Panc1 (cell line): Measurements from ENCODE around the gene ZFAND3.

Experiments
- POLR2AphosphoS5 ChIP-seq: IDR thresholded peaks from 2 replicates; pipeline ENCODE4 v1.6.1; 2012; ENCODE audit warnings: mild to moderate bottlenecking, low read depth, low read length, moderate library complexity
- SIN3A ChIP-seq: IDR thresholded peaks from 2 replicates; pipeline ENCODE4 v1.6.1; 2012; ENCODE audit warnings: low read depth, mild to moderate bottlenecking, low read length, moderate library complexity, borderline replicate concordance; ENCODE audit not compliant: insufficient read depth
- TF ChIP-seq, protein P1 (sequence below): fragments of 450-650 bp; IDR thresholded peaks from 2 replicates; pipeline ENCODE4 v1.5.1; 2017; ENCODE audit warnings: mild to moderate bottlenecking

DNA sequence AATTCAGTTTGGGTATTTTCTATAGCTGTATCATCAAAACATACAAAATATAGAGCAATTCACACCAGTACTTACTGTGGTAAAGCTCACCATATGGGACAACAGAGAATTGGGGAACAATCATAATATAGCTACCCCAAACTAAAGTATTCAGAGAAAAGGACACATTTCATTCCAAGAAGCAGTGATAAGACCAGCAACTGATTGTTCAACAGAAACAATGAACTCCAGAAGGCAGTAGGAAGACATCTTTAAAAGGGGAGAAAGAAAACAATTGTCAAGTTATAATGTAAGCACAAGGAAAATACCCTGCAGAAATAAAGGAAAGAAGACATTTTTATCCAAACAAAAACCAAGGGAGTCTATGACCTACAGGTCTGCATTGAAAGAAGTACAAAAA is 210.9 kb downstream of the ZFAND3 start:
- TF ChIP-seq, protein P1, sequence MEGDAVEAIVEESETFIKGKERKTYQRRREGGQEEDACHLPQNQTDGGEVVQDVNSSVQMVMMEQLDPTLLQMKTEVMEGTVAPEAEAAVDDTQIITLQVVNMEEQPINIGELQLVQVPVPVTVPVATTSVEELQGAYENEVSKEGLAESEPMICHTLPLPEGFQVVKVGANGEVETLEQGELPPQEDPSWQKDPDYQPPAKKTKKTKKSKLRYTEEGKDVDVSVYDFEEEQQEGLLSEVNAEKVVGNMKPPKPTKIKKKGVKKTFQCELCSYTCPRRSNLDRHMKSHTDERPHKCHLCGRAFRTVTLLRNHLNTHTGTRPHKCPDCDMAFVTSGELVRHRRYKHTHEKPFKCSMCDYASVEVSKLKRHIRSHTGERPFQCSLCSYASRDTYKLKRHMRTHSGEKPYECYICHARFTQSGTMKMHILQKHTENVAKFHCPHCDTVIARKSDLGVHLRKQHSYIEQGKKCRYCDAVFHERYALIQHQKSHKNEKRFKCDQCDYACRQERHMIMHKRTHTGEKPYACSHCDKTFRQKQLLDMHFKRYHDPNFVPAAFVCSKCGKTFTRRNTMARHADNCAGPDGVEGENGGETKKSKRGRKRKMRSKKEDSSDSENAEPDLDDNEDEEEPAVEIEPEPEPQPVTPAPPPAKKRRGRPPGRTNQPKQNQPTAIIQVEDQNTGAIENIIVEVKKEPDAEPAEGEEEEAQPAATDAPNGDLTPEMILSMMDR = no peak
- no peak for TF ChIP-seq POLR2AphosphoS5
- no peak for TF ChIP-seq SIN3A
